GM23338 (cell line): ENCODE results near the gene CPM. TPM values are rescaled to one million over a fixed set of nuclear protein-coding genes. Genes with fewer than 3 reads are reported as not detected.

ENCODE experiments used
- ATAC-seq: fragments of 200-7000 bp; cut with Tn5 transposase; 3 replicates; pipeline ENCODE4 v1.9.1; 2020
- DNase-seq: peaks from one replicate; pipeline ENCODE4 v3.0.0-alpha.2; 2015; ENCODE audit warnings: low spot score
- H2AFZ ChIP-seq: fragments of 200-600 bp; sonication (generic); 2 replicates; pipeline ENCODE4 v1.8.0; 2016; ENCODE audit warnings: antibody characterized with exemption, mild to moderate bottlenecking, moderate library complexity
- H3F3A ChIP-seq: fragments of 200-600 bp; sonication (generic); replicated peaks from 2 replicates; pipeline ENCODE4 v1.8.0; 2017; ENCODE audit warnings: antibody characterized with exemption, mixed run types, low read depth
- H3K27ac ChIP-seq: fragments of 200-600 bp; sonication (generic); 2 replicates; pipeline ENCODE4 v1.6.1; 2016; ENCODE audit warnings: low read depth
- H3K27me3 ChIP-seq: fragments of 200-600 bp; sonication (generic); 2 replicates; pipeline ENCODE4 v1.8.0; 2016; ENCODE audit warnings: mild to moderate bottlenecking, mixed run types, moderate library complexity; ENCODE audit not compliant: insufficient read depth
- H3K36me3 ChIP-seq: fragments of 200-600 bp; sonication (generic); 2 replicates; pipeline ENCODE4 v1.8.0; 2016; ENCODE audit warnings: mild to moderate bottlenecking; ENCODE audit not compliant: insufficient read depth
- H3K4me1 ChIP-seq: fragments of 200-600 bp; sonication (generic); 2 replicates; pipeline ENCODE4 v1.8.0; 2016; ENCODE audit warnings: mild to moderate bottlenecking, moderate library complexity; ENCODE audit not compliant: insufficient read depth
- H3K4me2 ChIP-seq: fragments of 200-600 bp; sonication (generic); 2 replicates; pipeline ENCODE4 v1.7.1; 2017; ENCODE audit warnings: mixed run types
- H3K4me3 ChIP-seq: fragments of 200-600 bp; sonication (generic); 2 replicates; pipeline ENCODE4 v1.6.1; 2016; ENCODE audit warnings: mixed run types
- H3K79me2 ChIP-seq: fragments of 200-600 bp; sonication (generic); replicated peaks from 2 replicates; pipeline ENCODE4 v1.8.0; 2017; ENCODE audit warnings: mild to moderate bottlenecking; ENCODE audit not compliant: insufficient read depth
- H3K9me2 ChIP-seq: fragments of 200-600 bp; sonication (generic); 2 replicates; pipeline ENCODE4 v1.8.0; 2017; ENCODE audit not compliant: insufficient read depth
- H4K20me1 ChIP-seq: fragments of 200-600 bp; sonication (generic); replicated peaks from 2 replicates; pipeline ENCODE4 v1.8.0; 2017; ENCODE audit warnings: mild to moderate bottlenecking; ENCODE audit not compliant: insufficient read depth
- H3K27ac Mint-ChIP-seq: 2 replicates; pipeline ENCODE4 v1.8.0; 2020; ENCODE audit warnings: inconsistent platforms, mild to moderate bottlenecking, moderate library complexity, mixed read lengths
- H3K27me3 Mint-ChIP-seq: 3 replicates; pipeline ENCODE4 v1.8.0; 2022; ENCODE audit warnings: low read depth, mild to moderate bottlenecking, moderate library complexity, mixed read lengths, inconsistent platforms; ENCODE audit not compliant: insufficient read depth, poor library complexity
- H3K36me3 Mint-ChIP-seq: 3 replicates; pipeline ENCODE4 v1.8.0; 2021; ENCODE audit warnings: low read depth, mild to moderate bottlenecking, inconsistent platforms, moderate library complexity, mixed read lengths
- H3K4me1 Mint-ChIP-seq: 3 replicates; pipeline ENCODE4 v1.8.0; 2020; ENCODE audit warnings: mild to moderate bottlenecking, inconsistent platforms, mixed read lengths
- H3K4me3 Mint-ChIP-seq: 3 replicates; pipeline ENCODE4 v1.8.0; 2021; ENCODE audit warnings: moderate library complexity, mild to moderate bottlenecking, inconsistent platforms, mixed read lengths
- H3K9me3 Mint-ChIP-seq: 3 replicates; pipeline ENCODE4 v1.8.0; 2020; ENCODE audit warnings: moderate library complexity, mild to moderate bottlenecking, inconsistent platforms, mixed read lengths
- CREB1 ChIP-seq: fragments of 250-450 bp; sonication (Bioruptor Pico); IDR thresholded peaks from 2 replicates; pipeline ENCODE4 v1.5.0; 2020; ENCODE audit warnings: low read depth, mild to moderate bottlenecking, moderate library complexity
- CTCF ChIP-seq, 2 experiments: fragments of 200-600 bp in 1 of 2; sonication (generic) in 1 of 2; conservative IDR thresholded peaks; 2 replicates each; pipeline versions ENCODE4 v1.5.1 to v1.6.1; 2016 to 2017; ENCODE audit warnings: antibody characterized with exemption in 2 of 2, low read depth in 2 of 2, mild to moderate bottlenecking in 2 of 2, moderate library complexity in 1 of 2
- ETS1 ChIP-seq: IDR thresholded peaks from 2 replicates; pipeline ENCODE4 v1.6.1; 2016; ENCODE audit warnings: antibody characterized with exemption
- EZH2 ChIP-seq: fragments of 200-600 bp; sonication (generic); IDR thresholded peaks from one replicate; pipeline ENCODE4 v1.8.0; 2017; ENCODE audit warnings: antibody characterized with exemption, mild to moderate bottlenecking, low read depth; ENCODE audit not compliant: unreplicated experiment
- EZH2phosphoT487 ChIP-seq: fragments of 200-600 bp; sonication (generic); IDR thresholded peaks from one replicate; pipeline ENCODE4 v1.8.1; 2018; ENCODE audit warnings: antibody characterized with exemption; ENCODE audit not compliant: unreplicated experiment
- JUNB ChIP-seq: IDR thresholded peaks from one replicate; pipeline ENCODE4 v1.6.1; 2016; ENCODE audit warnings: antibody characterized with exemption; ENCODE audit not compliant: unreplicated experiment
- NANOG ChIP-seq: IDR thresholded peaks from 2 replicates; pipeline ENCODE4 v1.6.1; 2016; ENCODE audit warnings: antibody characterized with exemption, borderline replicate concordance
- POLR2AphosphoS5 ChIP-seq: IDR thresholded peaks from 2 replicates; pipeline ENCODE4 v1.6.1; 2016; ENCODE audit warnings: antibody characterized with exemption, low read depth
- REST ChIP-seq: IDR thresholded peaks from one replicate; pipeline ENCODE4 v1.6.1; 2018; ENCODE audit warnings: antibody characterized with exemption; ENCODE audit not compliant: unreplicated experiment
- STAT1 ChIP-seq: IDR thresholded peaks from one replicate; pipeline ENCODE4 v1.6.1; 2016; ENCODE audit warnings: antibody characterized with exemption; ENCODE audit not compliant: unreplicated experiment
- ZNF114 ChIP-seq: fragments of 250-450 bp; sonication (Bioruptor Pico); IDR thresholded peaks from 2 replicates; pipeline ENCODE4 v1.5.0; 2020; ENCODE audit warnings: mild to moderate bottlenecking, moderate library complexity
- ZNF462 ChIP-seq: fragments of 250-450 bp; sonication (Bioruptor Pico); IDR thresholded peaks from 2 replicates; pipeline ENCODE4 v1.5.0; 2020; ENCODE audit warnings: mild to moderate bottlenecking, moderate library complexity
- polyA plus RNA-seq: library from polyadenylated mRNA; unstranded; fragments of >200 nt; fragmentation: Nextera tagmentation; extraction: Ambion mirVana; gene quantifications from 2 replicates; pipeline ENCODE4 v1.2.1, GENCODE V29; 2016
- total RNA-seq: library from RNA; depleted of rRNA; stranded (reverse); fragments of >200 nt; shearing (Covaris generic); gene quantifications from 2 replicates; pipeline ENCODE4 v1.2.3, GENCODE V29; 2014

CPM gene
- total and polyA plus RNA-seq, 2 experiments from 2014 or later: 0.37 to 5.8 TPM

- Histone ChIP-seq H3K4me2 (no peak overlapping the region), H4K20me1 (no peaks in the 10 kb centered on the region), H3F3A (no peaks in the 10 kb centered on the region), H3K4me3 (no peak overlapping the region), H3K36me3 (no peaks in the 10 kb centered on the region), H2AFZ (no peak overlapping the region), H3K9me2 (no peaks in the 10 kb centered on the region), H3K27me3 (no peaks in the 10 kb centered on the region), H3K27ac (no peak overlapping the region), H3K79me2 (no peaks in the 10 kb centered on the region), H3K4me1 (no peaks in the 10 kb centered on the region)
- Mint-ChIP-seq H3K9me3 (no peaks in the 10 kb centered on the region), H3K27ac (no peak overlapping the region), H3K27me3 (peaks cover 4% of the 10 kb centered on the region), H3K4me1 (no peaks in the 10 kb centered on the region), H3K4me3 (no peak overlapping the region), H3K36me3 (no peaks in the 10 kb centered on the region)
- DNase-seq: no peak
- no peak for TF ChIP-seq NANOG
- TF ChIP-seq ZNF114 (CRISPR knock-in tag): no peak
- TF ChIP-seq REST: no peak
- no peak for TF ChIP-seq ZNF462
- no peak for TF ChIP-seq STAT1
- no peak for TF ChIP-seq CTCF (conservative IDR thresholded peaks at IDR 0.05; ENCODE audit: low read depth in 2 of 2)
- TF ChIP-seq ETS1: no peak
- no peak for TF ChIP-seq JUNB
- no peak for TF ChIP-seq EZH2phosphoT487
- no peak for TF ChIP-seq POLR2AphosphoS5
- TF ChIP-seq EZH2: no peak
- no peak for TF ChIP-seq CREB1 (CRISPR knock-in tag)
- ATAC-seq: no peak
Measured at GRCh38 chr12:68853396-68854077, 79.4 kb downstream of the CPM start.
